Breast epithelium (tissue), 3 donors: ENCODE data around the gene MARS1.

Experiments
- POLR2AphosphoS5 ChIP-seq, 3 donors: sonication (generic); formaldehyde crosslinking; IDR thresholded peaks; one replicate each; pipeline ENCODE4 v1.6.1; 2017; ENCODE audit warnings: antibody characterized with exemption in 3 of 3
- TF ChIP-seq, protein P1 (sequence below), 3 donors: fragments of 450-650 bp; IDR thresholded peaks; one replicate each; pipeline ENCODE4 v1.5.1; 2016 to 2017; ENCODE audit warnings: antibody characterized with exemption in 3 of 3, mild to moderate bottlenecking in 3 of 3, moderate library complexity in 3 of 3

DNA sequence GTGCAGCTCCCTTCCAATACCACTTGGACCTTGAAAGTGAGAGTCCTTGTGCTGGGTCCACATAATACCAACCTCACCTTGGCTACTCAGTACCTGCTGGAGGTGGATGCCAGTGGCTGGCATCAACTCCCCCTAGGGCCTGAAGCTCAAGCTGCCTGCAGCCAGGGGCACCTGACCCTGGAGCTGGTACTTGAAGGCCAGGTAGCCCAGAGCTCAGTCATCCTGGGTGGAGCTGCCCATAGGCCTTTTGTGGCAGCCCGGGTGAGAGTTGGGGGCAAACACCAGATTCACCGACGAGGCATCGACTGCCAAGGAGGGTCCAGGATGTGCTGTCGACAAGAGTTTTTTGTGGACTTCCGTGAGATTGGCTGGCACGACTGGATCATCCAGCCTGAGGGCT is 38.5 kb upstream of the MARS1 start:
- no peak for TF ChIP-seq POLR2AphosphoS5 (IDR thresholded peaks at IDR 0.05)
- TF ChIP-seq, protein P1, sequence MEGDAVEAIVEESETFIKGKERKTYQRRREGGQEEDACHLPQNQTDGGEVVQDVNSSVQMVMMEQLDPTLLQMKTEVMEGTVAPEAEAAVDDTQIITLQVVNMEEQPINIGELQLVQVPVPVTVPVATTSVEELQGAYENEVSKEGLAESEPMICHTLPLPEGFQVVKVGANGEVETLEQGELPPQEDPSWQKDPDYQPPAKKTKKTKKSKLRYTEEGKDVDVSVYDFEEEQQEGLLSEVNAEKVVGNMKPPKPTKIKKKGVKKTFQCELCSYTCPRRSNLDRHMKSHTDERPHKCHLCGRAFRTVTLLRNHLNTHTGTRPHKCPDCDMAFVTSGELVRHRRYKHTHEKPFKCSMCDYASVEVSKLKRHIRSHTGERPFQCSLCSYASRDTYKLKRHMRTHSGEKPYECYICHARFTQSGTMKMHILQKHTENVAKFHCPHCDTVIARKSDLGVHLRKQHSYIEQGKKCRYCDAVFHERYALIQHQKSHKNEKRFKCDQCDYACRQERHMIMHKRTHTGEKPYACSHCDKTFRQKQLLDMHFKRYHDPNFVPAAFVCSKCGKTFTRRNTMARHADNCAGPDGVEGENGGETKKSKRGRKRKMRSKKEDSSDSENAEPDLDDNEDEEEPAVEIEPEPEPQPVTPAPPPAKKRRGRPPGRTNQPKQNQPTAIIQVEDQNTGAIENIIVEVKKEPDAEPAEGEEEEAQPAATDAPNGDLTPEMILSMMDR (IDR thresholded peaks at IDR 0.05): no peak
